Measurements from ENCODE around the gene CIB1.

CIB1 gene

GRCh38 chr15:90209591-90209990 lies 24.1 kb downstream of the CIB1 start:
- no peak for DNase-seq (ENCODE audit: low read depth)
- no peak for TF ChIP-seq CTCF (conservative IDR thresholded peaks at IDR 0.05; ENCODE audit: low read depth, low read length)

GRCh38 chr15:90208356-90208755 lies 25.4 kb downstream of the CIB1 start:
- no peak for DNase-seq (ENCODE audit: low read depth)
- TF ChIP-seq CTCF (conservative IDR thresholded peaks at IDR 0.05; ENCODE audit: low read depth, low read length): no peak
- H3K4me3 ChIP-seq (ENCODE audit: low read length): no peak overlapping the region

More at GRCh38 chr15:90209591-90209990, 24.1 kb downstream of the CIB1 start:
- no peak overlapping the region for H3K4me3 ChIP-seq (ENCODE audit: low read length)

GRCh38 chr15:90207252-90207651 lies 26.5 kb downstream of the CIB1 start:
- no peak for TF ChIP-seq CTCF (conservative IDR thresholded peaks at IDR 0.05; ENCODE audit: low read depth, low read length)
- H3K4me3 ChIP-seq (ENCODE audit: low read length): no peak overlapping the region

GRCh38 chr15:90205886-90206285 lies 27.9 kb downstream of the CIB1 start:
- no peak overlapping the region for H3K4me3 ChIP-seq (ENCODE audit: low read length)
- no peak for TF ChIP-seq CTCF (conservative IDR thresholded peaks at IDR 0.05; ENCODE audit: low read depth, low read length)
- DNase-seq (ENCODE audit: low read depth): no peak

More at GRCh38 chr15:90207252-90207651, 26.5 kb downstream of the CIB1 start:
- DNase-seq (ENCODE audit: low read depth): no peak

GRCh38 chr15:90205050-90205848 lies 28.5 kb downstream of the CIB1 start:
- no peak for TF ChIP-seq CTCF (conservative IDR thresholded peaks at IDR 0.05; ENCODE audit: low read depth, low read length)
- DNase-seq (ENCODE audit: low read depth): no peak
- no peak overlapping the region for H3K4me3 ChIP-seq (ENCODE audit: low read length)

- DNase-seq (ENCODE audit: low read depth): no peak
- TF ChIP-seq CTCF (conservative IDR thresholded peaks at IDR 0.05; ENCODE audit: low read depth, low read length): no peak
- peak overlapping the region; percentile 8 for H3K4me3 ChIP-seq (ENCODE audit: low read length)
Measured at GRCh38 chr15:90203922-90204321, 29.8 kb downstream of the CIB1 start.

GRCh38 chr15:90203473-90203872 lies 30.3 kb downstream of the CIB1 start:
- no peak for TF ChIP-seq CTCF (conservative IDR thresholded peaks at IDR 0.05; ENCODE audit: low read depth, low read length)
- no peak for DNase-seq (ENCODE audit: low read depth)
- peak overlapping the region; percentile 79 for H3K4me3 ChIP-seq (ENCODE audit: low read length)
